Tibial nerve (tissue), 4 donors: ENCODE measurements around the gene ASB8. TPM values are rescaled to one million over a fixed set of nuclear protein-coding genes. Genes with fewer than 3 reads are reported as not detected.
A peak's percentile ranks its signal among the peaks of the same experiment; 100 is the strongest.
"Not testable (repeated sequence)": the region's sequence is repeated elsewhere in the genome, so short reads cannot be mapped to it uniquely, and the experiment has no call there.

ENCODE experiments used
- DNase-seq, 2 donors: peaks; one replicate each; pipeline ENCODE4 v3.0.0-alpha.2; 2019; ENCODE audit warnings: low spot score in 2 of 2
- H3K27ac ChIP-seq, 4 donors: fragments of 200-600 bp; sonication (generic) in 3 of 4; one replicate each; pipeline ENCODE4 v1.5.1; 2017 to 2019; ENCODE audit warnings: mild to moderate bottlenecking in 1 of 4
- H3K27me3 ChIP-seq, 2 donors: fragments of 200-600 bp; sonication (generic) in 1 of 2; one replicate each; pipeline versions ENCODE4 v1.5.1 to v1.6.0; 2017 to 2019
- H3K36me3 ChIP-seq, 3 donors: fragments of 200-600 bp; sonication (generic); one replicate each; pipeline ENCODE4 v1.5.1; 2018 to 2019
- H3K4me1 ChIP-seq, 4 donors: fragments of 200-600 bp; sonication (generic) in 3 of 4; one replicate each; pipeline ENCODE4 v1.5.1; 2017 to 2019
- H3K4me3 ChIP-seq, 4 donors: fragments of 200-600 bp; sonication (generic) in 3 of 4; one replicate each; pipeline ENCODE4 v1.5.1; 2017 to 2019; ENCODE audit warnings: mild to moderate bottlenecking in 1 of 4, moderate library complexity in 1 of 4
- H3K9me3 ChIP-seq, 4 donors: fragments of 200-600 bp; sonication (generic) in 3 of 4; one replicate each; pipeline ENCODE4 v1.5.1; 2017 to 2019
- CTCF ChIP-seq, 5 experiments: fragments of 200-600 bp in 3 of 5; fragments of 450-650 bp in 2 of 5; sonication (generic) in 3 of 5; IDR thresholded peaks; one replicate each; pipeline ENCODE4 v1.5.1; 2016 to 2019; ENCODE audit warnings: antibody characterized with exemption in 5 of 5, mild to moderate bottlenecking in 3 of 5, moderate library complexity in 2 of 5
- EP300 ChIP-seq, 2 donors: sonication (generic); formaldehyde crosslinking; IDR thresholded peaks; one replicate each; pipeline ENCODE4 v1.6.1; 2017; ENCODE audit warnings: antibody characterized with exemption in 2 of 2, mild to moderate bottlenecking in 1 of 2
- POLR2A ChIP-seq, 2 donors: fragments of 450-650 bp; IDR thresholded peaks; one replicate each; pipeline ENCODE4 v1.6.1; 2017; ENCODE audit warnings: antibody characterized with exemption in 2 of 2, mild to moderate bottlenecking in 2 of 2, moderate library complexity in 2 of 2
- WGBS, 2 donors: methylation state at CpG; one replicate each; pipeline ENCODE4 v1.1.5; 2018; 5-methylcytosine and 5-hydroxymethylcytosine counted together
- total RNA-seq, 4 donors: library from RNA; depleted of rRNA; stranded (reverse); fragments of >200 nt; gene quantifications; one replicate each; pipeline ENCODE4 v1.1.0, GENCODE V29; 2016

Gene ASB8
- total RNA-seq, 4 donors from 2014 or later, result 25.1 to 40.2 (median 28.2) TPM

GRCh38 chr12:48118284-48118871 is 38.9 kb downstream of the ASB8 start:
- Histone ChIP-seq H3K4me3 (peak overlapping the region in 2 of 4 donors; percentile 55 to 83), H3K27ac (peak overlapping the region in 1 of 4 donors; percentile 83), H3K27me3 (no peaks in the 10 kb centered on the region), H3K36me3 (peaks cover 0 to 10% (median 0%) of the 10 kb centered on the region in 3 donors), H3K4me1 (peaks cover 0 to 27% (median 6%) of the 10 kb centered on the region in 4 donors), H3K9me3 (no peaks in the 10 kb centered on the region)
- DNase-seq, result no peak
- TF ChIP-seq CTCF (IDR thresholded peaks at IDR 0.05) (no peak), EP300 (IDR thresholded peaks at IDR 0.05) (no peak), POLR2A (IDR thresholded peaks at IDR 0.05) (no peak)
- WGBS, 2 donors, result 28 to 33% methylated on average over 3 of the region's 3 CpGs

GRCh38 chr12:48115957-48116356 is 41.4 kb downstream of the ASB8 start:
- H3K9me3 ChIP-seq, result no peaks in the 10 kb centered on the region
- 91 to 92% methylated on average over 1 of the region's 1 CpG for WGBS, 2 donors
- DNase-seq, result no peak
- H3K27me3 ChIP-seq, result no peaks in the 10 kb centered on the region
- peaks cover 0 to 21% (median 6%) of the 10 kb centered on the region in 4 donors for H3K4me1 ChIP-seq
- H3K36me3 ChIP-seq, result no peaks in the 10 kb centered on the region
- TF ChIP-seq CTCF (IDR thresholded peaks at IDR 0.05) (no peak), POLR2A (IDR thresholded peaks at IDR 0.05) (no peak), EP300 (IDR thresholded peaks at IDR 0.05) (no peak)
- H3K27ac ChIP-seq, result no peak overlapping the region
- no peak overlapping the region for H3K4me3 ChIP-seq

- DNase-seq, H3K9me3 ChIP-seq, H3K27ac ChIP-seq, H3K27me3 ChIP-seq, H3K4me3 ChIP-seq, H3K36me3 ChIP-seq: not testable (repeated sequence)
- 92 to 95% methylated on average over 5 of the region's 5 CpGs for WGBS, 2 donors
- H3K4me1 ChIP-seq, result peaks cover 0 to 11% (median 7%) of the 10 kb centered on the region in 4 donors
Measured at GRCh38 chr12:48111312-48111693, 46.0 kb downstream of the ASB8 start.

- TF ChIP-seq POLR2A (IDR thresholded peaks at IDR 0.05) (no peak), CTCF (IDR thresholded peaks at IDR 0.05) (no peak), EP300 (IDR thresholded peaks at IDR 0.05) (no peak)
- Histone ChIP-seq H3K27ac (no peak overlapping the region), H3K27me3 (no peaks in the 10 kb centered on the region), H3K36me3 (no peaks in the 10 kb centered on the region), H3K4me3 (no peak overlapping the region), H3K4me1 (peaks cover 0 to 11% (median 7%) of the 10 kb centered on the region in 4 donors), H3K9me3 (no peaks in the 10 kb centered on the region)
- 67 to 81% methylated on average over 1 of the region's 1 CpG for WGBS, 2 donors
- no peak for DNase-seq
Measured at GRCh38 chr12:48110691-48111311, 46.5 kb downstream of the ASB8 start.

- peaks cover 0 to 19% (median 10%) of the 10 kb centered on the region in 4 donors for H3K4me1 ChIP-seq
- no peak overlapping the region for H3K4me3 ChIP-seq
- H3K9me3 ChIP-seq, result no peaks in the 10 kb centered on the region
- no peaks in the 10 kb centered on the region for H3K27me3 ChIP-seq
- no peaks in the 10 kb centered on the region for H3K36me3 ChIP-seq
- TF ChIP-seq CTCF (IDR thresholded peaks at IDR 0.05), result no peak
- TF ChIP-seq EP300 (IDR thresholded peaks at IDR 0.05), result no peak
- no peak for TF ChIP-seq POLR2A (IDR thresholded peaks at IDR 0.05)
- no peak overlapping the region for H3K27ac ChIP-seq
- DNase-seq, result no peak
Measured at GRCh38 chr12:48109424-48109823, 47.9 kb downstream of the ASB8 start.
